Activated CD4-positive, alpha-beta T cell treated with anti-CD3 and anti-CD28 coated beads, Interleukin-10, Interleukin-2, amounts not matched to agents 100 ng/mL and 50 ng/mL, durations not matched to agents 16 hours and 8 hours (primary cell): ENCODE results near the gene PPP2R2D.

Experiments used
- DNase-seq: peaks from one replicate; pipeline ENCODE4 v3.0.0-alpha.2; 2020

PPP2R2D gene

GRCh38 chr10:131890276-131891195, 10.3 kb upstream of the PPP2R2D start:
- no peak for DNase-seq

- no peak for DNase-seq
Observed at GRCh38 chr10:131891196-131891928, 9.4 kb upstream of the PPP2R2D start.

- no peak for DNase-seq
Observed at GRCh38 chr10:131891929-131892805, 8.6 kb upstream of the PPP2R2D start.

- no peak for DNase-seq
Observed at GRCh38 chr10:131892806-131893675, 7.8 kb upstream of the PPP2R2D start.

- no peak for DNase-seq
Observed at GRCh38 chr10:131895116-131895515, 5.7 kb upstream of the PPP2R2D start.

- peak; percentile 63 for DNase-seq
Observed at GRCh38 chr10:131896403-131896802, 4.4 kb upstream of the PPP2R2D start.

- no peak for DNase-seq
Observed at GRCh38 chr10:131897297-131897899, 3.4 kb upstream of the PPP2R2D start.

- DNase-seq = no peak
Observed at GRCh38 chr10:131898061-131898460, 2.7 kb upstream of the PPP2R2D start.

- DNase-seq = no peak
Observed at GRCh38 chr10:131898713-131899112, 2.1 kb upstream of the PPP2R2D start.

GRCh38 chr10:131899116-131899690, 1.6 kb upstream of the PPP2R2D start:
- no peak for DNase-seq

GRCh38 chr10:131899695-131900349, 986 bp upstream of the PPP2R2D start:
- DNase-seq = no peak

GRCh38 chr10:131901181-131901829, 497 bp downstream of the PPP2R2D start:
- peak; percentile 59 for DNase-seq

GRCh38 chr10:131902211-131902610, 1.4 kb downstream of the PPP2R2D start:
- DNase-seq = no peak

GRCh38 chr10:131902691-131903090, 1.9 kb downstream of the PPP2R2D start:
- no peak for DNase-seq

- DNase-seq = no peak
Observed at GRCh38 chr10:131905267-131905571, 4.4 kb downstream of the PPP2R2D start.

GRCh38 chr10:131905603-131906268, 4.9 kb downstream of the PPP2R2D start:
- no peak for DNase-seq

- DNase-seq = no peak
Observed at GRCh38 chr10:131906269-131906639, 5.4 kb downstream of the PPP2R2D start.

GRCh38 chr10:131907679-131908078, 6.9 kb downstream of the PPP2R2D start:
- no peak for DNase-seq

- DNase-seq = no peak
Observed at GRCh38 chr10:131908151-131908550, 7.3 kb downstream of the PPP2R2D start.
